CD8-positive, alpha-beta memory T cell (primary cell): Measurements from ENCODE around the gene NPAS3. TPM values are rescaled to one million over a fixed set of nuclear protein-coding genes. Genes with fewer than 3 reads are reported as not detected.

Experiments
- CTCF ChIA-PET: fragments of 350-600 bp; sonication (Branson Sonifier 250); formaldehyde crosslinking; loops from one replicate; lab custom pipeline; 2021; ENCODE audit warnings: antibody characterized with exemption; lab: Charles Lee
- POLR2A ChIA-PET: fragments of 350-600 bp; sonication (Branson Sonifier 250); formaldehyde crosslinking; loops from one replicate; lab custom pipeline; 2021; ENCODE audit warnings: antibody characterized with exemption; lab: Charles Lee
- DNase-seq, 5 donors: peaks; one replicate each; pipeline versions ENCODE4 v3.0.0 to v3.0.0-alpha.2; 2020 to 2022; ENCODE audit warnings: mixed read lengths in 1 of 5
- H3K27ac ChIP-seq: one replicate; pipeline ENCODE4 v1.7.0; 2013; ENCODE audit warnings: low read depth, mild to moderate bottlenecking, low read length, moderate library complexity
- H3K27me3 ChIP-seq: 2 replicates; pipeline ENCODE4 v1.7.0; 2013; ENCODE audit warnings: low read length, mild to moderate bottlenecking; ENCODE audit not compliant: insufficient read depth, poor library complexity, severe bottlenecking
- H3K36me3 ChIP-seq: 2 replicates; pipeline ENCODE4 v1.7.0; 2013; ENCODE audit warnings: mild to moderate bottlenecking, low read length, moderate library complexity; ENCODE audit not compliant: insufficient read depth
- H3K4me1 ChIP-seq: 2 replicates; pipeline ENCODE4 v1.7.0; 2013; ENCODE audit warnings: mild to moderate bottlenecking, low read length, moderate library complexity; ENCODE audit not compliant: insufficient read depth
- H3K4me3 ChIP-seq: 2 replicates; pipeline ENCODE4 v1.7.0; 2013; ENCODE audit warnings: mild to moderate bottlenecking, low read length
- H3K9me3 ChIP-seq: 2 replicates; pipeline ENCODE4 v1.7.0; 2013; ENCODE audit warnings: mild to moderate bottlenecking, low read length
- H3K27ac Mint-ChIP-seq, 8 donors: one replicate each; pipeline ENCODE4 v1.8.0; 2020 to 2021; ENCODE audit warnings: mixed read lengths in 8 of 8, mild to moderate bottlenecking in 6 of 8, inconsistent platforms in 3 of 8, moderate library complexity in 3 of 8
- H3K27me3 Mint-ChIP-seq, 2 donors: one replicate each; pipeline ENCODE4 v1.8.0; 2020 to 2021; ENCODE audit warnings: mixed read lengths in 2 of 2, mild to moderate bottlenecking in 1 of 2, moderate library complexity in 1 of 2
- H3K36me3 Mint-ChIP-seq, 3 donors: one replicate each; pipeline ENCODE4 v1.8.0; 2020 to 2021; ENCODE audit warnings: mixed read lengths in 3 of 3, inconsistent platforms in 1 of 3, mild to moderate bottlenecking in 1 of 3
- H3K4me1 Mint-ChIP-seq, 3 donors: one replicate each; pipeline ENCODE4 v1.8.0; 2020 to 2021; ENCODE audit warnings: mixed read lengths in 3 of 3, inconsistent platforms in 1 of 3, mild to moderate bottlenecking in 1 of 3
- H3K4me3 Mint-ChIP-seq, 7 donors: one replicate each; pipeline ENCODE4 v1.8.0; 2020 to 2021; ENCODE audit warnings: mixed read lengths in 7 of 7, mild to moderate bottlenecking in 6 of 7, moderate library complexity in 4 of 7, inconsistent platforms in 2 of 7
- H3K9me3 Mint-ChIP-seq, 5 donors: one replicate each; pipeline ENCODE4 v1.8.0; 2020 to 2022; ENCODE audit warnings: mixed read lengths in 5 of 5, mild to moderate bottlenecking in 3 of 5, moderate library complexity in 2 of 5, inconsistent platforms in 1 of 5
- polyA plus RNA-seq: library from polyadenylated mRNA; unstranded; fragments of 300-500 nt; fragmentation: Illumina TruSeq; gene quantifications from one replicate; pipeline ENCODE4 v1.2.3, GENCODE V29; 2021
- total RNA-seq, 2 experiments: library from RNA; stranded (reverse); gene quantifications; one replicate each; pipeline ENCODE4 v1.2.3, GENCODE V29; 2021

Gene NPAS3
- total and polyA plus RNA-seq, 3 experiments from 2014 or later: not detected

DNA sequence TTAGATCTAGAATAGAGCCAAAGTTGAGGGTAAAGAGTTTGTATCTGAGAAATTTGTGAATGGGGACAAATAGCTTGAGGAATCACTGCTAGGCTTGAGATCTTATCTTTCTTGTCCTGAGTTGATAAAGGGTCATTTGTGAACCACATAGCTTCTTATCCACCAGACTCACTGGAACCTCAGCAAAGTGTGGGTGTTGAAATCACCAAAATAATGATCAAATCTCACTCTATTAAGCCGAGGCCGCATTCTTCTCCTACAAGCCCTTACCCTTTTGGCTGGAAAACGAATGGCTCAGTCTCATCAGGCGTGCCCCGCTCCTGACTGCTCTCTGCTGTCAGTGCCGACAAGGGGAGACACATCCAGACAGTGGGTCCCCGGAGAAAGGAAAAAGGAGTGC is 771.6 kb downstream of the NPAS3 start:
- no peaks in the 10 kb centered on the region for H3K36me3 ChIP-seq
- Mint-ChIP-seq H3K27me3 (no peaks in the 10 kb centered on the region), H3K9me3 (peaks cover 0 to 5% (median 0%) of the 10 kb centered on the region in 5 donors), H3K27ac (no peak overlapping the region), H3K36me3 (no peaks in the 10 kb centered on the region), H3K4me1 (no peaks in the 10 kb centered on the region), H3K4me3 (no peak overlapping the region)
- no peak for DNase-seq
- ChIA-PET CTCF (no interaction called here), POLR2A (no interaction called here)
- no peaks in the 10 kb centered on the region for H3K4me1 ChIP-seq
- H3K27ac ChIP-seq: no peak overlapping the region
- no peaks in the 10 kb centered on the region for H3K9me3 ChIP-seq
- no peaks in the 10 kb centered on the region for H3K27me3 ChIP-seq
- no peak overlapping the region for H3K4me3 ChIP-seq

DNA sequence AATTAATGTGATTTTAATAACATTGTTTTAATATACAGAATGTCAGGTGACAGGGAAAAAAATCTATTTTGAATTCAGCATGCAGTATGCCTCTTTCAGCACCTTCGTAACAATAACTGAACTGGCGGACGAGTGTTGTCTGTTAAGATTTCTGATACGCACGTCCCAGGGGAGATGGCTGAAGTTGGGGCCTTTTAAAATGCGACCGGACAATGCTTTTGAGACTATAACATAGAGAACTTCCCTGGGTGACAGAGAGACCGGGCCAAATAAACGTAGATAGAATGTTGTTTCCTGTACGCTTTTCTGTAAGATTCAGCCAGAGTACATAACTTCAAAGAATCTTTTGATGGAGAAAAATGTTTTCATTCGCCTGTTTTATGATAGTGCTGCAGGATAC is 772.5 kb downstream of the NPAS3 start:
- no peak for DNase-seq
- Histone ChIP-seq H3K4me1 (no peaks in the 10 kb centered on the region), H3K9me3 (no peaks in the 10 kb centered on the region), H3K27ac (no peak overlapping the region), H3K36me3 (no peaks in the 10 kb centered on the region), H3K4me3 (no peak overlapping the region), H3K27me3 (no peaks in the 10 kb centered on the region)
- no peak overlapping the region for H3K4me3 Mint-ChIP-seq
- ChIA-PET CTCF (no interaction called here), POLR2A (no interaction called here)
- no peaks in the 10 kb centered on the region for H3K36me3 Mint-ChIP-seq
- H3K27ac Mint-ChIP-seq: no peak overlapping the region
- H3K9me3 Mint-ChIP-seq: peaks cover 0 to 5% (median 0%) of the 10 kb centered on the region in 5 donors
- H3K27me3 Mint-ChIP-seq: no peaks in the 10 kb centered on the region
- no peaks in the 10 kb centered on the region for H3K4me1 Mint-ChIP-seq

DNA sequence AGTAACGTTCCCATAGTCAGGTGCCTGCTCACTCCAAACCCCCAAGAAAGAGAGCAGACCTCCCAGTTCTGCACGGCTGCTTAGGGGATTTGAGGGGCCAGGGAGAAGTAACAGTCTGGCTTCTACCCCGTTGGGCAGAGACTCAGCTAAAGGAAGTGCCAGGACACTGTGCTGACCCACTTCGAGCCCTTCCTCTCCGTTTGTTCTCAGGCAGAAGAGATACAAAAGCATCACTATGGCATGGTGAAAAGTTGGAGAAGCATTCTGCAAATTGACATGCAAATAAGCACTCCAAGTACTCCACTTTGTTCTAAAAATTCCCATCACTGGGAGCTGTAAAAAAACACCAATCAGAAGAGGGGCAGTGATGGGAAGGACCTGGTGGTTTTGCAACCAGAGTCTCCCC is 773.1 kb downstream of the NPAS3 start:
- H3K4me1 ChIP-seq: no peaks in the 10 kb centered on the region
- H3K4me1 Mint-ChIP-seq: no peaks in the 10 kb centered on the region
- no peak overlapping the region for H3K27ac Mint-ChIP-seq
- no peaks in the 10 kb centered on the region for H3K36me3 Mint-ChIP-seq
- no peak overlapping the region for H3K4me3 Mint-ChIP-seq
- no peaks in the 10 kb centered on the region for H3K27me3 Mint-ChIP-seq
- POLR2A ChIA-PET: no interaction called here
- no peak for DNase-seq
- no peak overlapping the region for H3K4me3 ChIP-seq
- CTCF ChIA-PET: no interaction called here
- no peaks in the 10 kb centered on the region for H3K9me3 ChIP-seq
- no peak overlapping the region for H3K27ac ChIP-seq
- H3K9me3 Mint-ChIP-seq: peaks cover 0 to 5% (median 2%) of the 10 kb centered on the region in 5 donors
- H3K27me3 ChIP-seq: no peaks in the 10 kb centered on the region
- no peaks in the 10 kb centered on the region for H3K36me3 ChIP-seq

DNA sequence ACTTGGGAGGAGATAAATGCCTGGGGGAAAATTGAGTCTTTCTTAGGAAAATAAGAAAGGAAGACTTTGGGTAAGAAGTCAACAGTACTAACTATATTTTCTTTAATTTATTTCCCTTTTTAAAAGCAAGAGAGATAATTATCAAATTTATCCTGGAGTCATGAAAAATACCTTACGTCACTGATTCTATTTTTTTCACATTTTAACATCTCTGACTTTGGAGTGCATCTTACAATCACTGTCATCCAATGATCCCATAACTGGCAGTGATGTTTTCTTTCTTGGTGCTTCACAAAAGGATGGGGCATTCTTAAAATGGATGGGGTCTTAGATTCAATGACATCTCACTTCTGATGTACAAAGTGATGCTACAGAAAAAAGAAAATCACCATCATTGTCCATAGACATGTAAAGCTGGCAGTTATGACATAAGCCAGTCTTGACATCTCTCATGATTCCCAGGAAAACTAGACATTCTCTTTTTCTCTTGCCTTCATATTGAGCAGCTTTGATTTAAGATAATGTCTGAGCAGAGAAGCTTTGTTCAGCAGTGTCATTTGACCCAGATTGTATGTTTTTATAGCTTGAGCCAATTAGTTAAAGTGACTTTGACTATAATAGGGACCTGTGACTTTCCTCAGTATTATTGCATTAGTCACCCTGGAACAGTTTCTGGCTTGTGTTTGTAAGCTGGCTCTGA is 776.0 kb downstream of the NPAS3 start:
- no peak overlapping the region for H3K27ac Mint-ChIP-seq
- no peaks in the 10 kb centered on the region for H3K27me3 Mint-ChIP-seq
- H3K36me3 Mint-ChIP-seq: no peaks in the 10 kb centered on the region
- H3K27me3 ChIP-seq: no peaks in the 10 kb centered on the region
- no peaks in the 10 kb centered on the region for H3K4me1 Mint-ChIP-seq
- no peak overlapping the region for H3K4me3 ChIP-seq
- CTCF ChIA-PET: no interaction called here
- H3K4me1 ChIP-seq: no peaks in the 10 kb centered on the region
- no peaks in the 10 kb centered on the region for H3K9me3 ChIP-seq
- H3K9me3 Mint-ChIP-seq: peaks cover 0 to 6% (median 2%) of the 10 kb centered on the region in 5 donors
- H3K36me3 ChIP-seq: no peaks in the 10 kb centered on the region
- POLR2A ChIA-PET: no interaction called here
- no peak overlapping the region for H3K27ac ChIP-seq
- no peak for DNase-seq
- no peak overlapping the region for H3K4me3 Mint-ChIP-seq

DNA sequence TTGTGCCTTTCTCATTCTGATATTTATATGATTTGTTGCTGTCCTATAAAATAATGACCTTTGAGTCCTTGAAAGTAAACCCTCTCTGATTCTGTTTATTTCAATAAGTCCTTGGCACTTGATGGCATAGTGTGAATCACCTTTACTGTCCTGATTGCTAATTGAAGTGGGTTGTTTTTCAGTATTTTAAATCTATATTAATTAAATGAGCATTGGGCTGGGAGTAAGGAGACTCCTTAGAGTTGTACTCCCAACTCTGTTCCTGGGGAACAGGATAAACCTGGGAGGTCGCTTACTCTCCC is 776.5 kb downstream of the NPAS3 start:
- Mint-ChIP-seq H3K4me1 (no peaks in the 10 kb centered on the region), H3K4me3 (no peak overlapping the region), H3K9me3 (peaks cover 0 to 6% (median 2%) of the 10 kb centered on the region in 5 donors), H3K27me3 (no peaks in the 10 kb centered on the region), H3K36me3 (no peaks in the 10 kb centered on the region), H3K27ac (no peak overlapping the region)
- ChIA-PET CTCF (no interaction called here), POLR2A (no interaction called here)
- H3K4me1 ChIP-seq: no peaks in the 10 kb centered on the region
- no peak overlapping the region for H3K4me3 ChIP-seq
- no peak for DNase-seq
- H3K27ac ChIP-seq: no peak overlapping the region
- no peaks in the 10 kb centered on the region for H3K36me3 ChIP-seq
- no peaks in the 10 kb centered on the region for H3K27me3 ChIP-seq
- H3K9me3 ChIP-seq: no peaks in the 10 kb centered on the region

DNA sequence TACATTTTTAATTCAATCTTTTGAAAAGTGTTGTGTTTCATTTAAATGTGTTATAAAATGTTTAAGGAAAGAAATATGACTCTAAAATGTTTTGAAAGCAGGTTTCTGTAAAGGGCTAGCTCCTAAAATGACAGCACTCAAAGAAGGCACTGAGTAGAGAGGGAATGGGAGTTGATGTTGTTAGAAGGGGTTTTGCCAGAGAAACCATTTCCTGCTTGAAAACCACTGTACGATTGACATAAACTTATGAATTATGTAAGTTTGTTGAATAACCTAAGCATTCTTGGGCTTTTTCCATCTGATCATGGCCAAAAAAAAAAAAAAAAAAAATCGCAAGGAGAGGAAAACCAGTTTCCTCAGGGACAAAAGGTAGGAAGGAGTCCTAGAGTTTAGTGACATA is 778.2 kb downstream of the NPAS3 start:
- H3K36me3 ChIP-seq: no peaks in the 10 kb centered on the region
- no peak overlapping the region for H3K4me3 Mint-ChIP-seq
- H3K27me3 Mint-ChIP-seq: no peaks in the 10 kb centered on the region
- H3K9me3 Mint-ChIP-seq: peaks cover 0 to 10% (median 2%) of the 10 kb centered on the region in 5 donors
- H3K9me3 ChIP-seq: no peaks in the 10 kb centered on the region
- no peak overlapping the region for H3K4me3 ChIP-seq
- no peaks in the 10 kb centered on the region for H3K4me1 ChIP-seq
- H3K27me3 ChIP-seq: no peaks in the 10 kb centered on the region
- H3K27ac ChIP-seq: no peak overlapping the region
- H3K36me3 Mint-ChIP-seq: no peaks in the 10 kb centered on the region
- no peak overlapping the region for H3K27ac Mint-ChIP-seq
- no peaks in the 10 kb centered on the region for H3K4me1 Mint-ChIP-seq
- no peak for DNase-seq
- ChIA-PET CTCF (no interaction called here), POLR2A (no interaction called here)

DNA sequence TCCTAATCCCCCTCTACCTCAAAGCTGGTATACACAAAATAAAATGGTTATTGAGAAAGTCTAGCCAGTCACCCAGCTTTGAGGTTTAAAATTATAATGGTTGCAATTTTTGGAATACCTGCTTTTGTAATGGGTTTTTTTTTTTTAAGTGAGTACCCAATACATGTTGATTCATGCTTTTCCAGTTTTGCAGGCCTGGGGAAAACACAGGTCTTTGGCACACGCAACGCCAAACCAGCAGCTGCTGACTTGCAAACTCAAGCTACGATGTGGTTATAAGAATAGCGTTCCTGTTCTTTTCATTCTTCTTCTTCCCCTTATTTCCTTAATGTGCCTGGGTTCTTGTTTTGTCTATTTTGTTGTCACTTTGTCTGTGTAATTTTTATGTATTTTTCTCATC is 779.2 kb downstream of the NPAS3 start:
- Mint-ChIP-seq H3K4me1 (no peaks in the 10 kb centered on the region), H3K27me3 (no peaks in the 10 kb centered on the region), H3K36me3 (no peaks in the 10 kb centered on the region), H3K9me3 (peaks cover 0 to 10% (median 2%) of the 10 kb centered on the region in 5 donors), H3K27ac (no peak overlapping the region), H3K4me3 (no peak overlapping the region)
- CTCF ChIA-PET: no interaction called here
- Histone ChIP-seq H3K4me1 (no peaks in the 10 kb centered on the region), H3K27ac (no peak overlapping the region), H3K36me3 (no peaks in the 10 kb centered on the region), H3K27me3 (no peaks in the 10 kb centered on the region), H3K9me3 (no peaks in the 10 kb centered on the region), H3K4me3 (no peak overlapping the region)
- POLR2A ChIA-PET: no interaction called here
- DNase-seq: no peak

DNA sequence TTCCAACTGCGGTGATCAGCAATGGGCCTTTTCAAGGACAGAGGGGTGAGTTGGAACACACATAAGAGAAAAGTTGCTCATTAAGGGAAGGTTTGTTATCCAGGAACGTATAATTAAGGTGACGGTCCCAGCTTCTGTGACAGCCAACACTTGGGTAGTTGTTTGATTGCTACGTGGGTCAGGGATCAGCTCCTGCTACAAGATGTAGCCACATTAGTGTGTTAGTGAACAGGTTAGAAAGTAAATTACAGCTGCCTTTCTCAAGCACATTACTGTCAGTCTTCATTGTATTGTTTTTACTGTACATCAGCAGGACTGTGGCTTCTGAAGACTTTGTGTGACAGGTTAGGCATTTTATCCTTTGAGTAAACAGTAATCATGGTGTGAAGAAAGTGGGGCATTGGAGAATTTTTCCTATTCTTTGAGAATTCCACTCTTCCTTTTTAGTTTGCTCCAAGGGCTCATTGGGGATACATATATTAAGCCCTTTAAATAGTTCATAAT is 781.7 kb downstream of the NPAS3 start:
- ChIA-PET CTCF (no interaction called here), POLR2A (no interaction called here)

More for the DNA sequence above, 781.7 kb downstream of the NPAS3 start:
- no peaks in the 10 kb centered on the region for H3K4me1 ChIP-seq
- H3K36me3 ChIP-seq: no peaks in the 10 kb centered on the region
- no peak overlapping the region for H3K27ac ChIP-seq
- Mint-ChIP-seq H3K27ac (no peak overlapping the region), H3K9me3 (peaks cover 0 to 8% (median 0%) of the 10 kb centered on the region in 5 donors), H3K4me1 (no peaks in the 10 kb centered on the region), H3K4me3 (no peak overlapping the region), H3K36me3 (no peaks in the 10 kb centered on the region), H3K27me3 (no peaks in the 10 kb centered on the region)
- DNase-seq: no peak
- H3K4me3 ChIP-seq: no peak overlapping the region
- H3K9me3 ChIP-seq: no peaks in the 10 kb centered on the region
- H3K27me3 ChIP-seq: no peaks in the 10 kb centered on the region
